ENCODE measurements around the gene CNP. TPM values are rescaled to one million over a fixed set of nuclear protein-coding genes. Genes with fewer than 3 reads are reported as not detected.
"Not testable (repeated sequence)": the region's sequence is repeated elsewhere in the genome, so short reads cannot be mapped to it uniquely, and the experiment has no call there.

The CNP gene
- total RNA-seq, 2 donors from 2014 or later = 64.3 to 79.6 TPM

- Histone ChIP-seq H3K27me3 (ENCODE audit: control insufficient read depth, insufficient read depth, low read length, poor library complexity, severe bottlenecking) (no peaks in the 10 kb centered on the region), H3K4me3 (ENCODE audit: low read length) (no peak overlapping the region), H3K9me3 (ENCODE audit: control insufficient read depth, low read length) (no peaks in the 10 kb centered on the region), H3K9ac (ENCODE audit: extremely low read depth, low read length, poor library complexity, severe bottlenecking) (no peak overlapping the region), H3K27ac (ENCODE audit: low read depth, low read length) (no peak overlapping the region), H3K4me1 (ENCODE audit: control insufficient read depth, insufficient read depth, low read length) (no peaks in the 10 kb centered on the region), H3K36me3 (ENCODE audit: control insufficient read depth, insufficient read depth, low read length) (peaks cover 28% of the 10 kb centered on the region)
- H3K4me1 Mint-ChIP-seq = peaks cover 21% of the 10 kb centered on the region
- no peak overlapping the region for H3K27ac Mint-ChIP-seq
- H3K9me3 Mint-ChIP-seq = no peaks in the 10 kb centered on the region
- TF ChIP-seq CTCF (conservative IDR thresholded peaks at IDR 0.05) = peak; percentile 30
- H3K4me3 Mint-ChIP-seq = no peak overlapping the region
- WGBS, 2 experiments (ENCODE audit: insufficient coverage in 1 of 2, insufficient read length in 1 of 2) = 93 to 97% methylated on average over 2 to 4 of the region's 4 CpGs
- peak; percentile 70 for DNase-seq
- H3K27me3 Mint-ChIP-seq (ENCODE audit: insufficient read depth) = no peaks in the 10 kb centered on the region
- H3K36me3 Mint-ChIP-seq (ENCODE audit: low read depth) = peaks cover 27% of the 10 kb centered on the region
These were observed 42.6 kb downstream of the CNP start for GRCh38 chr17:42009170-42009569.

DNA sequence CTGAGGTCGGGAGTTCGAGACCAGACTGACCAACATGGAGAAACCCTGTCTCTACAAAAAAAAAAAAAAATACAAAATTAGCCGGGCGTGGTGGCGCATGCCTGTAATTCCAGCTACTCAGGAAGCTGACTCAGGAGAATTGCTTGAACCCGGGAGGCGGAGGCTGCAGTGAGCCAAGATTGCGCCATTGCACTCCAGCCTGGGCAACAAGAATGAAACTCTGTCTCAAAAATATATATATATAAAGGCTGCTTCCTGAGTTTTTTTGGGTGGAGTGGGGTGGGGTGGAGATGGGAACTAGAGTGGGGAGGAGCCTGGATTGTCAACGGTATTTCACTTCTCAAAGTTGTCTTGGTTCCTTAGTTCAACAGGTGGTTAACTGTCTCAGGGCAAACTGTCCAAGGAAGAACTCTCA lies 43.7 kb downstream of the CNP start:
- H3K4me1 ChIP-seq (ENCODE audit: control insufficient read depth, insufficient read depth, low read length); H3K27me3 Mint-ChIP-seq (ENCODE audit: insufficient read depth); H3K9me3 Mint-ChIP-seq; DNase-seq; H3K27me3 ChIP-seq (ENCODE audit: control insufficient read depth, insufficient read depth, low read length, poor library complexity, severe bottlenecking); H3K4me3 ChIP-seq (ENCODE audit: low read length); H3K27ac ChIP-seq (ENCODE audit: low read depth, low read length); H3K4me3 Mint-ChIP-seq; H3K9me3 ChIP-seq (ENCODE audit: control insufficient read depth, low read length); H3K9ac ChIP-seq (ENCODE audit: extremely low read depth, low read length, poor library complexity, severe bottlenecking): not testable (repeated sequence)
- Mint-ChIP-seq H3K4me1 (peaks cover 21% of the 10 kb centered on the region), H3K27ac (peak overlapping the region; percentile 58), H3K36me3 (ENCODE audit: low read depth) (peaks cover 31% of the 10 kb centered on the region)
- H3K36me3 ChIP-seq (ENCODE audit: control insufficient read depth, insufficient read depth, low read length) = peaks cover 29% of the 10 kb centered on the region
- WGBS, 2 experiments (ENCODE audit: insufficient coverage in 1 of 2, insufficient read length in 1 of 2) = 95 to 100% methylated on average over 1 to 9 of the region's 9 CpGs

DNA sequence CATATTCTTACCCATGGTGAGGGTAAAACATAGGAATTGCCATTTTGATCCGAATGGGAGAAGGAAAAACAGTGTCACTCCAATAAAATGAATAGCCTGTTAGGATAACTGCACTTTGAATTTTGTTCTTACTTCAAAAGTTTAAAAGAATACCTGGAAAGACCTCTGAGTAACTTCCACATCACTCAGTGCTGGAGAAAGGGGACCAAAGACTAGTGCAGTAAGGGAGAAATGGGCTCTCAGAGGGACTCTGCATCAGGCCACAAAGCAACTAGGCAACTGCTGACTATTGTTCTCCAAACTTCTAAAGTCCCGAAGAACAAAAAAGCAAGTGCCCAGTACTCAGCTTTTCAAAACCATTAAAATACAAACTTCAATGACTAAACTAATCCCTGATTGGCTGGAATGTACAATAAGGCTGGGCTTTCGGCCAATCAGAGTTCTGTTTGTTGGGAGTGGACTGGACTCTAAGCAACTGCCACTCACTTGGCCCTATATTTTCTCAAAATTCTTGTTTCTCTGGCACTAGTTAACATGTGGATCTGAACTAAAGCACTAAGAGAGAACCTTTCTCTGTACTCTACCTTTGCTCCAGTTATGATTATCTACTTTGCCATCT lies 44.4 kb downstream of the CNP start:
- no peaks in the 10 kb centered on the region for H3K27me3 ChIP-seq (ENCODE audit: control insufficient read depth, insufficient read depth, low read length, poor library complexity, severe bottlenecking)
- Mint-ChIP-seq H3K27ac (peak overlapping the region; percentile 64), H3K4me1 (peaks cover 25% of the 10 kb centered on the region), H3K36me3 (ENCODE audit: low read depth) (peaks cover 34% of the 10 kb centered on the region), H3K9me3 (no peaks in the 10 kb centered on the region), H3K27me3 (ENCODE audit: insufficient read depth) (no peaks in the 10 kb centered on the region), H3K4me3 (no peak overlapping the region)
- DNase-seq = peak; percentile 60
- no peak overlapping the region for H3K4me3 ChIP-seq (ENCODE audit: low read length)
- peaks cover 31% of the 10 kb centered on the region for H3K36me3 ChIP-seq (ENCODE audit: control insufficient read depth, insufficient read depth, low read length)
- no peaks in the 10 kb centered on the region for H3K9me3 ChIP-seq (ENCODE audit: control insufficient read depth, low read length)
- WGBS, 2 experiments (ENCODE audit: insufficient coverage in 1 of 2, insufficient read length in 1 of 2) = 83 to 94% methylated on average over 2 to 3 of the region's 3 CpGs
- H3K9ac ChIP-seq (ENCODE audit: extremely low read depth, low read length, poor library complexity, severe bottlenecking) = no peak overlapping the region
- peaks cover 3% of the 10 kb centered on the region for H3K4me1 ChIP-seq (ENCODE audit: control insufficient read depth, insufficient read depth, low read length)
- no peak overlapping the region for H3K27ac ChIP-seq (ENCODE audit: low read depth, low read length)
- TF ChIP-seq CTCF (conservative IDR thresholded peaks at IDR 0.05) = no peak

DNA sequence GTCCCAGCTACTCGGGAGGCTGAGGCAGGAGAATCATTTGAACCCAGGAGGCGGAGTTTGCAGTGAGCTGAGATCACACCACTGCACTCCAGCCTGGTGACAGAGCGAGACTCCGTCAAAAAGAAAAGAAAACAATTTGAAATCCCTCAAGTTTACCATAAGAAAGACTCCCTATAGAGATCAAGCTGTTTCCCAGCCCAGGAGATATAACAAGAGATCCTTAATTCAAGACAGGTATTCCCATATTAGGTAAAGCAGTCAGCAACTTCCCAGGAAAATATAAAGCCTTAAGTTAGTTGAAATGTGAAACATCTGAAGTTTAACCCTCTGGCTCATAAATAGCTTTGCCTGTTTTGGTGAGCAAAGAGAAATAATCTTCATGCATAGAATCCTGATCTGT lies 45.8 kb downstream of the CNP start:
- H3K27me3 Mint-ChIP-seq (ENCODE audit: insufficient read depth); H3K4me1 ChIP-seq (ENCODE audit: control insufficient read depth, insufficient read depth, low read length); H3K9me3 Mint-ChIP-seq; H3K4me3 Mint-ChIP-seq; DNase-seq; H3K9me3 ChIP-seq (ENCODE audit: control insufficient read depth, low read length); H3K9ac ChIP-seq (ENCODE audit: extremely low read depth, low read length, poor library complexity, severe bottlenecking); H3K27me3 ChIP-seq (ENCODE audit: control insufficient read depth, insufficient read depth, low read length, poor library complexity, severe bottlenecking); H3K4me3 ChIP-seq (ENCODE audit: low read length): not testable (repeated sequence)
- peaks cover 28% of the 10 kb centered on the region for H3K4me1 Mint-ChIP-seq
- peaks cover 31% of the 10 kb centered on the region for H3K36me3 Mint-ChIP-seq (ENCODE audit: low read depth)
- H3K36me3 ChIP-seq (ENCODE audit: control insufficient read depth, insufficient read depth, low read length) = peaks cover 27% of the 10 kb centered on the region
- peak overlapping the region; percentile 41 for H3K27ac ChIP-seq (ENCODE audit: low read depth, low read length)
- 71 to 83% methylated on average over 4 of the region's 4 CpGs for WGBS, 2 experiments (ENCODE audit: insufficient coverage in 1 of 2, insufficient read length in 1 of 2)
- peak overlapping the region; percentile 56 for H3K27ac Mint-ChIP-seq

- peak overlapping the region; percentile 21 for H3K27ac ChIP-seq (ENCODE audit: low read depth, low read length)
- peak overlapping the region; percentile 56 for H3K27ac Mint-ChIP-seq
These were observed 47.1 kb downstream of the CNP start for GRCh38 chr17:42013740-42014139.

More at GRCh38 chr17:42013740-42014139, 47.1 kb downstream of the CNP start:
- peaks cover 30% of the 10 kb centered on the region for H3K36me3 Mint-ChIP-seq (ENCODE audit: low read depth)
- not testable (repeated sequence) for H3K4me1 ChIP-seq (ENCODE audit: control insufficient read depth, insufficient read depth, low read length); H3K27me3 ChIP-seq (ENCODE audit: control insufficient read depth, insufficient read depth, low read length, poor library complexity, severe bottlenecking); H3K9ac ChIP-seq (ENCODE audit: extremely low read depth, low read length, poor library complexity, severe bottlenecking); H3K27me3 Mint-ChIP-seq (ENCODE audit: insufficient read depth); H3K9me3 Mint-ChIP-seq; H3K4me3 Mint-ChIP-seq; DNase-seq; H3K9me3 ChIP-seq (ENCODE audit: control insufficient read depth, low read length); H3K4me3 ChIP-seq (ENCODE audit: low read length)
- H3K4me1 Mint-ChIP-seq = peaks cover 36% of the 10 kb centered on the region
- H3K36me3 ChIP-seq (ENCODE audit: control insufficient read depth, insufficient read depth, low read length) = peaks cover 26% of the 10 kb centered on the region
- 96 to 100% methylated on average over 10 to 12 of the region's 12 CpGs for WGBS, 2 experiments (ENCODE audit: insufficient coverage in 1 of 2, insufficient read length in 1 of 2)

Measured in endodermal cell (in vitro differentiated cells).